ENCODE measurements around the gene NPAS2. TPM values are rescaled to one million over a fixed set of nuclear protein-coding genes. Genes with fewer than 3 reads are reported as not detected.

NPAS2 gene
- total and polyA plus RNA-seq, 7 donors = 8.5 to 56.2 (median 17.3) TPM

- DNase-seq (no peak), ATAC-seq (no peak)
- intact Hi-C loops (cut with DNase I) = loop anchor here in 1 of 2 donors (10.0 kb wide), 2 partner anchors 144 to 174 kb away; no protein-coding TSS in a partner anchor
- no peaks in the 10 kb centered on the region for H3K27me3 ChIP-seq (ENCODE audit: insufficient read depth in 3 of 3, low read length in 2 of 3)
- 65 to 77% (median 75%) methylated on average over 5 of the region's 5 CpGs for WGBS, 3 donors
- H3K4me1 ChIP-seq = peaks cover 15% of the 10 kb centered on the region
- H3K9me3 ChIP-seq = no peaks in the 10 kb centered on the region
- no peak overlapping the region for H3K4me3 ChIP-seq
- no peak overlapping the region for H3K27ac ChIP-seq
- no peak for TF ChIP-seq CTCF (IDR thresholded peaks at IDR 0.05)
- no peaks in the 10 kb centered on the region for H3K36me3 ChIP-seq (ENCODE audit: insufficient read depth in 1 of 2, low read depth in 1 of 2)
Observed at GRCh38 chr2:100810603-100811145, 9.3 kb upstream of the NPAS2 start.

- 68 to 70% (median 69%) methylated on average over 4 of the region's 4 CpGs for WGBS, 3 donors
- intact Hi-C loops (cut with DNase I) = loop anchor here in 1 of 2 donors (10.0 kb wide), 2 partner anchors 143 to 173 kb away; no protein-coding TSS in a partner anchor
Observed at GRCh38 chr2:100812116-100812515, 7.8 kb upstream of the NPAS2 start.

GRCh38 chr2:100812573-100812972 is 7.4 kb upstream of the NPAS2 start:
- Histone ChIP-seq H3K36me3 (ENCODE audit: insufficient read depth in 1 of 2, low read depth in 1 of 2) (no peaks in the 10 kb centered on the region), H3K4me1 (peaks cover 15% of the 10 kb centered on the region), H3K9me3 (no peaks in the 10 kb centered on the region), H3K27me3 (ENCODE audit: insufficient read depth in 3 of 3, low read length in 2 of 3) (no peaks in the 10 kb centered on the region), H3K4me3 (no peak overlapping the region), H3K27ac (no peak overlapping the region)
- no peak for TF ChIP-seq CTCF (IDR thresholded peaks at IDR 0.05)
- intact Hi-C loops (cut with DNase I) = loop anchor here in 1 of 2 donors (10.0 kb wide), 2 partner anchors 142 to 172 kb away; no protein-coding TSS in a partner anchor
- 84 to 94% (median 84%) methylated on average over 4 of the region's 4 CpGs for WGBS, 3 donors
- DNase-seq (no peak), ATAC-seq (no peak)

More at GRCh38 chr2:100812116-100812515, 7.8 kb upstream of the NPAS2 start:
- Histone ChIP-seq H3K4me1 (peaks cover 15% of the 10 kb centered on the region), H3K36me3 (ENCODE audit: insufficient read depth in 1 of 2, low read depth in 1 of 2) (no peaks in the 10 kb centered on the region), H3K27ac (no peak overlapping the region), H3K4me3 (no peak overlapping the region), H3K9me3 (no peaks in the 10 kb centered on the region), H3K27me3 (ENCODE audit: insufficient read depth in 3 of 3, low read length in 2 of 3) (no peaks in the 10 kb centered on the region)
- no peak for TF ChIP-seq CTCF (IDR thresholded peaks at IDR 0.05)
- DNase-seq (no peak), ATAC-seq (no peak)

GRCh38 chr2:100813527-100813926 is 6.4 kb upstream of the NPAS2 start:
- Histone ChIP-seq H3K9me3 (no peaks in the 10 kb centered on the region), H3K4me1 (peaks cover 15% of the 10 kb centered on the region), H3K27ac (peak overlapping the region; percentile 14), H3K27me3 (ENCODE audit: insufficient read depth in 3 of 3, low read length in 2 of 3) (no peaks in the 10 kb centered on the region), H3K36me3 (ENCODE audit: insufficient read depth in 1 of 2, low read depth in 1 of 2) (no peaks in the 10 kb centered on the region), H3K4me3 (no peak overlapping the region)
- peak; percentile 79 to 94 (median 86) for ATAC-seq
- no peak for DNase-seq
- intact Hi-C loops (cut with DNase I) = loop anchor here in 1 of 2 donors (10.0 kb wide), 2 partner anchors 141 to 171 kb away; no protein-coding TSS in a partner anchor
- WGBS, 3 donors = 14 to 32% (median 26%) methylated on average over 4 of the region's 4 CpGs
- no peak for TF ChIP-seq CTCF (IDR thresholded peaks at IDR 0.05)
